ENCODE measurements around the gene OTOG.

OTOG gene

DNA sequence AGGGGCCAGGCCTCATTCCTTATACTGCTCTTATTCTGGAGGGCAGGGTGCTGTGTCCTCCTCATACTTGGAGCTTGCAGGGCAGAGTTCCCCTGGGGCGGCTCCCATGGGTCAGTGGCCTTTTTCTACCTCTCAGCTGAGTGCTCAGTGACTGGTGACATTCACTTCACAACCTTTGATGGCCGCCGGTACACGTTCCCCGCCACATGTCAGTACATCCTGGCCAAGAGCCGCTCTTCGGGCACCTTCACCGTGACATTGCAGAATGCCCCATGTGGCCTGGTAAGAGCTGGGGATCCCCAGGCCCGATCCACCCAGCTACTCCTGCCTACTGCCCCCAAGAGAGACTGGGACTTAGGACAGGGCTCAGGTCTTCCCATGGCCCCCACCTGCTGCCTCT is 14.5 kb downstream of the OTOG start:
- Histone ChIP-seq H3K9ac (ENCODE audit: low read length) (no peak overlapping the region), H3K27ac (ENCODE audit: low read depth, low read length) (no peak overlapping the region), H2AFZ (ENCODE audit: low read depth, low read length, severe bottlenecking) (no peak overlapping the region), H3K9me2 (replicated peaks; ENCODE audit: insufficient read depth, low read length) (no peaks in the 10 kb centered on the region), H3K36me3 (ENCODE audit: low read length) (no peaks in the 10 kb centered on the region), H3F3A (ENCODE audit: insufficient read depth) (no peaks in the 10 kb centered on the region), H3K79me2 (ENCODE audit: insufficient read depth, low read length) (no peaks in the 10 kb centered on the region), H3K4me2 (ENCODE audit: low read depth, low read length, poor library complexity, severe bottlenecking) (no peak overlapping the region), H3K27me3 (ENCODE audit: low read length) (no peaks in the 10 kb centered on the region), H3K4me3 (ENCODE audit: insufficient read depth, low read length, poor library complexity, severe bottlenecking) (no peak overlapping the region), H3K9me3 (ENCODE audit: insufficient read depth, low read length) (no peaks in the 10 kb centered on the region), H4K20me1 (ENCODE audit: low read depth, low read length) (no peaks in the 10 kb centered on the region)
- no peak for TF ChIP-seq EZH2phosphoT487 (conservative IDR thresholded peaks at IDR 0.05; ENCODE audit: low read length)
- TF ChIP-seq, protein P1, sequence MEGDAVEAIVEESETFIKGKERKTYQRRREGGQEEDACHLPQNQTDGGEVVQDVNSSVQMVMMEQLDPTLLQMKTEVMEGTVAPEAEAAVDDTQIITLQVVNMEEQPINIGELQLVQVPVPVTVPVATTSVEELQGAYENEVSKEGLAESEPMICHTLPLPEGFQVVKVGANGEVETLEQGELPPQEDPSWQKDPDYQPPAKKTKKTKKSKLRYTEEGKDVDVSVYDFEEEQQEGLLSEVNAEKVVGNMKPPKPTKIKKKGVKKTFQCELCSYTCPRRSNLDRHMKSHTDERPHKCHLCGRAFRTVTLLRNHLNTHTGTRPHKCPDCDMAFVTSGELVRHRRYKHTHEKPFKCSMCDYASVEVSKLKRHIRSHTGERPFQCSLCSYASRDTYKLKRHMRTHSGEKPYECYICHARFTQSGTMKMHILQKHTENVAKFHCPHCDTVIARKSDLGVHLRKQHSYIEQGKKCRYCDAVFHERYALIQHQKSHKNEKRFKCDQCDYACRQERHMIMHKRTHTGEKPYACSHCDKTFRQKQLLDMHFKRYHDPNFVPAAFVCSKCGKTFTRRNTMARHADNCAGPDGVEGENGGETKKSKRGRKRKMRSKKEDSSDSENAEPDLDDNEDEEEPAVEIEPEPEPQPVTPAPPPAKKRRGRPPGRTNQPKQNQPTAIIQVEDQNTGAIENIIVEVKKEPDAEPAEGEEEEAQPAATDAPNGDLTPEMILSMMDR (IDR thresholded peaks at IDR 0.05; ENCODE audit: insufficient read depth, low read length, poor library complexity, severe bottlenecking): no peak

DNA sequence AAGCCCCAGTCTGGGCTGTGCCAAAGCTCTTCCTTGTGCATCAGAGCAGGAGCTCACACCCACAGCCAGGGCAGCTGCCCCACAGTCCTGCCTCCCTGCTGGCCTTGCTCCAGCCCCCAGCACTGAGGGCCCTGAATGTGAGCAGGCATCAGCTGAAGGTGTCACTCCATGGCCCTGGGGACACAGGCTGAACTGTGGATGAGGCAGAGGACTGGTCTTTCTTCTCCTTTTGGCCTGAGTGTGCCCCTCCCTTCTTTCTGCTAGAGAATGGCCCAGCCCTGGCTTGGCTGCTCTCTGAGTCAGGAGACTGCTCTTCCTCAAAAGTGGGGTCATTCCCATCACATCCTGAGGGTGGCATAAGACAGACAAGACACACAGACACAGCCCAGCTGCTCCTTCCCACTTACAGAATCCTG is 16.2 kb downstream of the OTOG start:
- Histone ChIP-seq H3K79me2 (ENCODE audit: insufficient read depth, low read length) (no peaks in the 10 kb centered on the region), H3K4me2 (ENCODE audit: low read depth, low read length, poor library complexity, severe bottlenecking) (no peak overlapping the region), H2AFZ (ENCODE audit: low read depth, low read length, severe bottlenecking) (no peak overlapping the region), H3K27me3 (ENCODE audit: low read length) (no peaks in the 10 kb centered on the region), H3K36me3 (ENCODE audit: low read length) (no peaks in the 10 kb centered on the region), H4K20me1 (ENCODE audit: low read depth, low read length) (no peaks in the 10 kb centered on the region), H3K9me3 (ENCODE audit: insufficient read depth, low read length) (no peaks in the 10 kb centered on the region), H3F3A (ENCODE audit: insufficient read depth) (no peaks in the 10 kb centered on the region), H3K27ac (ENCODE audit: low read depth, low read length) (no peak overlapping the region), H3K9me2 (replicated peaks; ENCODE audit: insufficient read depth, low read length) (no peaks in the 10 kb centered on the region), H3K4me3 (ENCODE audit: insufficient read depth, low read length, poor library complexity, severe bottlenecking) (no peak overlapping the region), H3K9ac (ENCODE audit: low read length) (no peak overlapping the region)
- TF ChIP-seq, protein P1 (IDR thresholded peaks at IDR 0.05; ENCODE audit: insufficient read depth, low read length, poor library complexity, severe bottlenecking): no peak
- TF ChIP-seq EZH2phosphoT487 (conservative IDR thresholded peaks at IDR 0.05; ENCODE audit: low read length): no peak

- no peaks in the 10 kb centered on the region for H3K9me2 ChIP-seq (replicated peaks; ENCODE audit: insufficient read depth, low read length)
- no peak for TF ChIP-seq EZH2phosphoT487 (conservative IDR thresholded peaks at IDR 0.05; ENCODE audit: low read length)
- TF ChIP-seq, protein P1 (IDR thresholded peaks at IDR 0.05; ENCODE audit: insufficient read depth, low read length, poor library complexity, severe bottlenecking): no peak
- H3K27ac ChIP-seq (ENCODE audit: low read depth, low read length): no peak overlapping the region
- no peak overlapping the region for H3K4me3 ChIP-seq (ENCODE audit: insufficient read depth, low read length, poor library complexity, severe bottlenecking)
- no peaks in the 10 kb centered on the region for H3K36me3 ChIP-seq (ENCODE audit: low read length)
- H2AFZ ChIP-seq (ENCODE audit: low read depth, low read length, severe bottlenecking): no peak overlapping the region
- H3K9me3 ChIP-seq (ENCODE audit: insufficient read depth, low read length): no peaks in the 10 kb centered on the region
- H3K79me2 ChIP-seq (ENCODE audit: insufficient read depth, low read length): no peaks in the 10 kb centered on the region
- no peaks in the 10 kb centered on the region for H3K27me3 ChIP-seq (ENCODE audit: low read length)
- H3F3A ChIP-seq (ENCODE audit: insufficient read depth): no peaks in the 10 kb centered on the region
- no peak overlapping the region for H3K4me2 ChIP-seq (ENCODE audit: low read depth, low read length, poor library complexity, severe bottlenecking)
- no peaks in the 10 kb centered on the region for H4K20me1 ChIP-seq (ENCODE audit: low read depth, low read length)
- H3K9ac ChIP-seq (ENCODE audit: low read length): no peak overlapping the region
Observed at GRCh38 chr11:17563961-17564686, 17.1 kb downstream of the OTOG start.

Measured in SU-DHL-6 (cell line).